ENCODE data around the gene SLC35F3.

- TF ChIP-seq FOXJ3 (CRISPR knock-in tag; IDR thresholded peaks at IDR 0.05) = no peak
- TF ChIP-seq TAF1 (IDR thresholded peaks at IDR 0.05; ENCODE audit: borderline replicate concordance, low read depth, low read length) = no peak
- no peak for TF ChIP-seq MAX (IDR thresholded peaks at IDR 0.05; ENCODE audit: low read depth)
- no peak for TF ChIP-seq NFIC (IDR thresholded peaks at IDR 0.05; ENCODE audit: borderline replicate concordance)
- no peak for TF ChIP-seq CTCF (IDR thresholded peaks at IDR 0.05)
- no peak for TF ChIP-seq POLR2AphosphoS5 (IDR thresholded peaks at IDR 0.05; ENCODE audit: low read depth, low read length)
- no peak for TF ChIP-seq ZBTB33 (IDR thresholded peaks at IDR 0.05; ENCODE audit: borderline replicate concordance, low read depth)
- no peak for TF ChIP-seq MXI1 (IDR thresholded peaks at IDR 0.05; ENCODE audit: low read depth, low read length)
- TF ChIP-seq RFX5 (IDR thresholded peaks at IDR 0.05; ENCODE audit: low read length) = no peak
These were observed 105.2 kb downstream of the SLC35F3 start for GRCh38 chr1:234009668-234010067.

Data from SK-N-SH (cell line).